SH-SY5Y (cell line): Measurements from ENCODE around the gene SHISA3.

Experiments
- GATA2 ChIP-seq: IDR thresholded peaks from 2 replicates; pipeline ENCODE4 v1.6.1; 2011; ENCODE audit warnings: mild to moderate bottlenecking, low read depth, low read length
- GATA3 ChIP-seq: IDR thresholded peaks from 2 replicates; pipeline ENCODE4 v1.6.1; 2011; ENCODE audit warnings: low read depth, mild to moderate bottlenecking, low read length, moderate library complexity

DNA sequence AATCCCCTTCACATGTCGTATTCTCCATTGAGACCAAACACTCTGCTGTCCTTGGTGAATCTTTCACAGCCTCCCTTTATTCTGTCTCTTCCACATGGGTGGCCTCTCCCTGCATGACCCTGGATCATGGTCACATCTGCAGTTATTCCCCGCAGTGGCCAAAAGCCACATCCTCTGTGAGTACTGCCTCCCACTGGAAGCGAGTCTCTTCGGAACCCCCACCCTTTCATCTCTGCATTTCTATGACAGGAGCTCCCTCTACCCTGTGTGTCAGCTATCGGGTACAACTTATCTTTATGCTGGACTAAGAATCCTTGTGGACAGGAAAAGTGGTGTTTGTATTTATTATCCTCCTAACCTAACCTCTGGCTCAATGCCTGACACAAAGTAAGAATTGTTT, 48.6 kb upstream of the SHISA3 start:
- no peak for TF ChIP-seq GATA2
- TF ChIP-seq GATA3 = no peak
